ENCODE measurements around the gene CALR3. TPM values are rescaled to one million over a fixed set of nuclear protein-coding genes. Genes with fewer than 3 reads are reported as not detected.
A peak's percentile ranks its signal among the peaks of the same experiment; 100 is the strongest.
"Not testable (repeated sequence)": the region's sequence is repeated elsewhere in the genome, so short reads cannot be mapped to it uniquely, and the experiment has no call there.

Gene CALR3
- polyA plus RNA-seq, 1 experiment = not detected

DNA sequence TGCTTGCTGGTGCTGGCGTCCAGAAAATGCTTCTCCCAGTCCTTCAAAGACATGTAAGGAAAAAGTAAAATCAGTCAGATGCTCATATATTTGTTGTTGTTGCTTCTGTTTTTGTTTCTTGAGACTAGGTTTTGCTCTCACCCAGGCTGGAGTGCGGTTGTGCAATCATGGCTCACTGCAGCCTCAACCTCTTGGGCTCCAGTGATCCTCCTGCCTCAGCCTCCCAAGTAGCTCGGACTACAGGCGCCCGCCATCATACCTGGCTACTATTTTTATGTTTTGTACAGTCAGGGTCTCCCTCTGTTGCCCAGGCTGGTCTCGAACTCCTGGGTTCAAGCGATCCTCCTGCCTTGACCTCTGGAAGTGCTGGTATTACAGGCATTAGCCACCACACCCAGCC lies 13.2 kb downstream of the CALR3 start:
- ChIA-PET POLR2A (no interaction called here), CTCF (no interaction called here)
- Histone ChIP-seq H3K36me3 (ENCODE audit: control insufficient read depth, insufficient read depth, low read length) (no peaks in the 10 kb centered on the region), H3K4me3 (ENCODE audit: low read depth, low read length) (no peak overlapping the region), H3K27me3 (ENCODE audit: control insufficient read depth, insufficient read depth, low read length) (no peaks in the 10 kb centered on the region; the same call in 1 of the 2 replicates)
- TF ChIP-seq, protein P1, sequence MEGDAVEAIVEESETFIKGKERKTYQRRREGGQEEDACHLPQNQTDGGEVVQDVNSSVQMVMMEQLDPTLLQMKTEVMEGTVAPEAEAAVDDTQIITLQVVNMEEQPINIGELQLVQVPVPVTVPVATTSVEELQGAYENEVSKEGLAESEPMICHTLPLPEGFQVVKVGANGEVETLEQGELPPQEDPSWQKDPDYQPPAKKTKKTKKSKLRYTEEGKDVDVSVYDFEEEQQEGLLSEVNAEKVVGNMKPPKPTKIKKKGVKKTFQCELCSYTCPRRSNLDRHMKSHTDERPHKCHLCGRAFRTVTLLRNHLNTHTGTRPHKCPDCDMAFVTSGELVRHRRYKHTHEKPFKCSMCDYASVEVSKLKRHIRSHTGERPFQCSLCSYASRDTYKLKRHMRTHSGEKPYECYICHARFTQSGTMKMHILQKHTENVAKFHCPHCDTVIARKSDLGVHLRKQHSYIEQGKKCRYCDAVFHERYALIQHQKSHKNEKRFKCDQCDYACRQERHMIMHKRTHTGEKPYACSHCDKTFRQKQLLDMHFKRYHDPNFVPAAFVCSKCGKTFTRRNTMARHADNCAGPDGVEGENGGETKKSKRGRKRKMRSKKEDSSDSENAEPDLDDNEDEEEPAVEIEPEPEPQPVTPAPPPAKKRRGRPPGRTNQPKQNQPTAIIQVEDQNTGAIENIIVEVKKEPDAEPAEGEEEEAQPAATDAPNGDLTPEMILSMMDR (IDR thresholded peaks at IDR 0.05; ENCODE audit: insufficient read depth, low read depth, low read length) = no peak
- no peak for DNase-seq (ENCODE audit: low read depth)

DNA sequence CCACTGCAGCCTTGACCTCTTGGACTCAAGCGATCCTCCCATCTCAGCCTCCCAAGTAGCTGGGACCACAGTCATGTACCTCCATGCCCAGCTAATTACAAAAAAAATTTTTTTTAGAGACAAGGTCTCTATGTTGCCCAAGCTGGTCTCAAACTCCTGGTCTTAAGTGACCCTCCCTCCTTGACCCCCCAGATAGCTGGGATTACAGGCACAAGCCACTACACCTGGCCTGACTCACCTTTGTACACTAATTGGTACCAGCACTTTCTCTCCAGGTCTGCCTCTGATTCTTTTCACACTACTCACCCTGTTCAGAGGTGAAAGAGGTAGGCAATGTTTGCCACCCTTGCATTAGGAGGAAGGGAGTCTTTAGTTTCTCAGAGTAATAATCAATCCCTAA lies 18.7 kb downstream of the CALR3 start:
- no peak for DNase-seq (ENCODE audit: low read depth)
- Histone ChIP-seq H3K4me3 (ENCODE audit: low read depth, low read length) (no peak overlapping the region), H3K27me3 (ENCODE audit: control insufficient read depth, insufficient read depth, low read length) (no peaks in the 10 kb centered on the region; the same call in 1 of the 2 replicates), H3K36me3 (ENCODE audit: control insufficient read depth, insufficient read depth, low read length) (no peaks in the 10 kb centered on the region)
- TF ChIP-seq, protein P1 (IDR thresholded peaks at IDR 0.05; ENCODE audit: insufficient read depth, low read depth, low read length) = no peak
- ChIA-PET CTCF (interaction anchor here (1.0 kb wide), 1 partner anchor 15 kb away, joined by 3 read pairs; no protein-coding TSS in a partner anchor), POLR2A (no interaction called here)

DNA sequence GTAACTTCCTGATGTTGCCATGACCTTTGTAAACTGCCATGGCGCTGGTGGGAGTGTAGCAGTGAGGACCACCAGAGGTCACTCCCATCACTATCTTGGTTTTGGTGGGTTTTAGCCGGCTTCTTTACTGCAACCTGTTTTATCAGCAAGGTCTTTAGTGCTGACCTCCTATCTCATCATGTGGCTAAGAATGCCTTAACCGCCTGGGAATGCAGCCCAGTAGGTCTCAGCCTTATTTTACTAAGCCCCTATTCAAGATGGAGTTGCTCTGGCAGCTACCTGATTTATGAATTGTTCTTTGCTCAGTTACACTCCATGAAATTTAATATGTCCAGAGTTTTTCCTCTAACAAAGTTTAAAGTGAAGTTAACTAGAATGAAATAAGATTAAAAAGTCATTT lies 19.6 kb downstream of the CALR3 start:
- CTCF ChIA-PET = no interaction called here
- Histone ChIP-seq H3K4me3 (ENCODE audit: low read depth, low read length) (no peak overlapping the region), H3K27me3 (ENCODE audit: control insufficient read depth, insufficient read depth, low read length) (no peaks in the 10 kb centered on the region; the same call in 1 of the 2 replicates), H3K36me3 (ENCODE audit: control insufficient read depth, insufficient read depth, low read length) (no peaks in the 10 kb centered on the region)
- POLR2A ChIA-PET = no interaction called here
- no peak for DNase-seq (ENCODE audit: low read depth)
- TF ChIP-seq, protein P1 (IDR thresholded peaks at IDR 0.05; ENCODE audit: insufficient read depth, low read depth, low read length) = no peak

DNA sequence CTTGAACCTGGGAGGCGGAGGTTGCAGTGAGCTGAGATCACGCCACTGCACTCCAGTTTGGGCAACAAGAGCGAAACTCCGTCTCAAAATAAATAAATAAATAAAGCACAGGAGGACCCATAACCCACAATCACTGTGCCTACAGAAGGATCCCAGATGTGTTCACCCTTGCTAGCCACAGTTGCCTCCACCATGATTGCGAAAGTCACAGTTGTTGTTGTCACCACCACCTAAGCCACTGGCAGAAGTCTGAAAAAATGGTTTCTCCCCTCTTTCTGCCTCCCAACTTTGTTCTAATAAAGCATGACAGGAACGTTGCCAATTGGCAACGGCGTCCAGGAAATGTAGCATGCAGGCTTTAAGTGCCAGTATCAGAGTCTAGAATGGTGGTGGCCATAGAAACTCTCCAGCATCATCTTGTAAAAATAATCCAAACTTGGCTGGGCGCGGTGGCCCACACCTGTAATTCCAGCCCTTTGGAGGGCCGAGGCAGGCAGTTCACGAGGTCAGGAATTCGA lies 22.0 kb downstream of the CALR3 start:
- CTCF ChIA-PET = no interaction called here
- POLR2A ChIA-PET = no interaction called here
- DNase-seq (ENCODE audit: low read depth) = no peak
- H3K36me3 ChIP-seq (ENCODE audit: control insufficient read depth, insufficient read depth, low read length) = no peaks in the 10 kb centered on the region
- no peak overlapping the region for H3K4me3 ChIP-seq (ENCODE audit: low read depth, low read length)
- no peaks in the 10 kb centered on the region; the same call in 1 of the 2 replicates for H3K27me3 ChIP-seq (ENCODE audit: control insufficient read depth, insufficient read depth, low read length)
- TF ChIP-seq, protein P1 (IDR thresholded peaks at IDR 0.05; ENCODE audit: insufficient read depth, low read depth, low read length) = no peak

DNA sequence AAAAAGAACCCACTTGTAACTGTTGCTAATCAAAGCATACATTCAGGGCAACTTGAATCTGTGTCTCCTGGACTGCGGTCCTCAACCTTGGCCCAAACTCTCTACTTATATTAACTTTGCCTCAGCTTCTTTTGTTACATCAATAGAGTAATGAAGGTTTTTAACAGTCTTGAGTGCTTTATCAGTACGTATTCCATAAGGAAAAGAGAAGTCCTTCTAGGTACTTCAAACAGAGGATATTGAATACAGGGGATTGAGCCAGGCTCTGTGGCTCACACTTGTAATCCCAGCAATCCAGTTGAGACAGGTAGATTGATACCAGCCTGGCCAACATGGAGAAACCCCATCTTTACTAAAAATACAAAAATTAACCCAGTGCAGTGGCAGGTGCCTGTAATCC lies 23.0 kb downstream of the CALR3 start:
- H3K4me3 ChIP-seq (ENCODE audit: low read depth, low read length) = no peak overlapping the region
- no peaks in the 10 kb centered on the region for H3K36me3 ChIP-seq (ENCODE audit: control insufficient read depth, insufficient read depth, low read length)
- no peaks in the 10 kb centered on the region for H3K27me3 ChIP-seq (ENCODE audit: control insufficient read depth, insufficient read depth, low read length)
- ChIA-PET CTCF (no interaction called here), POLR2A (interaction anchor here (0.6 kb wide), 1 partner anchor 189 kb away, joined by 5 read pairs; no protein-coding TSS in a partner anchor)
- DNase-seq (ENCODE audit: low read depth) = no peak
- TF ChIP-seq, protein P1 (IDR thresholded peaks at IDR 0.05; ENCODE audit: insufficient read depth, low read depth, low read length) = no peak

DNA sequence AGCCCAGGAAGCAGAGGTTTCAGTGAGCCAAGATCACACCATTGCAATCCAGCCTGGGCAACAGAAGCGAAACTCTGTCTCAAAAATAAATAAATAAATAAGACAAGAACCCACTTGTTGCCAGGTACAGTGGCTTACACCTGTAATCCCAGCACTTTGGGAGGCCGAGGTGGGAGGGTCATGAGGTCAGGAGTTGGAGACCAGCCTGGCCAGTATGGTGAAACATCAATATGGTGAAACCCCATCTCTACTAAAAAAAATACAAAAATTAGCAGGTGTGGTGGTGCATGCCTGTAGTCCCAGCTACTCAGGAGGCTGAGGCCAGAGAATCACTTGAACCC lies 23.4 kb downstream of the CALR3 start:
- H3K36me3 ChIP-seq (ENCODE audit: control insufficient read depth, insufficient read depth, low read length); DNase-seq (ENCODE audit: low read depth); H3K27me3 ChIP-seq (ENCODE audit: control insufficient read depth, insufficient read depth, low read length); CTCF ChIA-PET: not testable (repeated sequence)
- peak overlapping the region; percentile 60 for H3K4me3 ChIP-seq (ENCODE audit: low read depth, low read length)
- POLR2A ChIA-PET = interaction anchor here (0.6 kb wide), 1 partner anchor 189 kb away, joined by 5 read pairs; no protein-coding TSS in a partner anchor
